Osteocyte (in vitro differentiated cells): ENCODE data around the gene MRPL10. TPM values are rescaled to one million over a fixed set of nuclear protein-coding genes. Genes with fewer than 3 reads are reported as not detected.
A peak's percentile ranks its signal among the peaks of the same experiment; 100 is the strongest.

Experiments used
- DNase-seq: peaks from one replicate; pipeline ENCODE4 v3.0.0; 2021; ENCODE audit warnings: mixed read lengths; ENCODE audit not compliant: unreplicated experiment; ENCODE audit errors: extremely low spot score
- H3K27ac Mint-ChIP-seq: one replicate; pipeline ENCODE4 v1.8.0; 2021; ENCODE audit warnings: mild to moderate bottlenecking, mixed read lengths; ENCODE audit not compliant: unreplicated experiment
- H3K27me3 Mint-ChIP-seq: one replicate; pipeline ENCODE4 v1.8.0; 2021; ENCODE audit warnings: mixed read lengths; ENCODE audit not compliant: unreplicated experiment
- H3K36me3 Mint-ChIP-seq: one replicate; pipeline ENCODE4 v1.8.0; 2021; ENCODE audit warnings: mixed read lengths; ENCODE audit not compliant: unreplicated experiment
- H3K4me1 Mint-ChIP-seq: one replicate; pipeline ENCODE4 v1.8.0; 2021; ENCODE audit warnings: mixed read lengths; ENCODE audit not compliant: unreplicated experiment
- H3K4me3 Mint-ChIP-seq: one replicate; pipeline ENCODE4 v1.8.0; 2021; ENCODE audit warnings: mild to moderate bottlenecking, moderate library complexity, mixed read lengths; ENCODE audit not compliant: unreplicated experiment
- H3K9me3 Mint-ChIP-seq: one replicate; pipeline ENCODE4 v1.8.0; 2021; ENCODE audit warnings: mixed read lengths; ENCODE audit not compliant: unreplicated experiment
- total RNA-seq: library from RNA; stranded (reverse); gene quantifications from 2 replicates; pipeline ENCODE4 v1.2.1, GENCODE V29; 2021
- TF ChIP-seq, protein P1 (sequence below): fragments of 200-600 bp; sonication (generic); IDR thresholded peaks from 2 replicates; pipeline ENCODE4 v1.5.0; 2021; ENCODE audit warnings: antibody characterized with exemption, mild to moderate bottlenecking, moderate library complexity

MRPL10 gene
- total RNA-seq, 1 donor from 2014 or later: 41.8 TPM

DNA sequence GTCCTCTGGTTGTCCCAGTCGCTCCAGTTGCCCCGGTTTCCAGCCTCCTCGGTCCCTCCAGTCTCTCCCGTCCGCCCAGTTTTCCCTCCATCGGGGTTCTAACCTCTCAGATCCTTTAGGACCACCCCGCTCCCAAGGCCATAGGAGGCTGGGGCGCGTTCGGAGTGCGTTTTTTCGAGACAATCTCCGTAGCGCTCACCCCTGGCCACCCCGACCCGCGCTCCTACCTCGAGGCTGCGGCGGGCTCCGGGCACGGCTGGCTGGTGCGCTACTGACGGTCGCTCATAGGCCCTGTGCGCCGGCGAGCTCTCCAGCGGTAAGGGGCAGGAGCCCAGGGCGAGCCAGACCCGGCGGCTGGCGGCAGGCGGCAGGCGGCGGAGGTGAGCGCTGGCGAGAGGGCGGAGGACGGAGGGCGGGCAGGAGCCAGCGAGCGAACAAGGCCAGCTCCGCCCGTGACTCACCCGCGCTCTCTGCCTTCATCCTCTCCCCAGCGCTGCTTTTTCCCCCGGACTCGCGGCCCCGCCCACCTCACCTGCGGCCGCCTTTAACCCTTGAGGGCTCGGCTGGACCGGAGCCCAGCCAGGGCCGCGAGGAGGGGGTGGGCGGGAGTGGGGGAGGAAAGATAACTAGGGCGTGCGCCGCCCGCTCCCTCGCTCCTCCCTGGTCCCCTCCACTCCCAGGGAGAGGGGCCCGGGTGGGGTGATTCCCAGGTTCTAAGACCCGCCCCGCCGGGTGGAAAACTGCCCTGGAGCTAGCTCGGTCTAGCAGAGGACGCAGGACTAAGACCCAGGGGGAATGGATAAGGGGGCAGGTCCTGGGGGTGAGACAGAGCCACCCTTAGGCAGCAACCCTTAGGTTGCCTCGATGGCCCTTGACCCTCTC is 19.6 kb upstream of the MRPL10 start, which contains the start of gene SP6:
TSS of gene SP6 (minus strand) at position 472 of the 882 bp plus-strand sequence. CDS start 2,734 bp downstream, outside the sequence.
- DNase-seq: no peak
- Mint-ChIP-seq H3K4me1 (peaks cover 18% of the 10 kb centered on the region), H3K4me3 (peak within 1 kb of the TSS; percentile 27), H3K36me3 (no peaks in the 10 kb centered on the region), H3K9me3 (no peaks in the 10 kb centered on the region), H3K27ac (no peak within 1 kb of the TSS), H3K27me3 (peaks cover 72% of the 10 kb centered on the region)
- TF ChIP-seq, protein P1, sequence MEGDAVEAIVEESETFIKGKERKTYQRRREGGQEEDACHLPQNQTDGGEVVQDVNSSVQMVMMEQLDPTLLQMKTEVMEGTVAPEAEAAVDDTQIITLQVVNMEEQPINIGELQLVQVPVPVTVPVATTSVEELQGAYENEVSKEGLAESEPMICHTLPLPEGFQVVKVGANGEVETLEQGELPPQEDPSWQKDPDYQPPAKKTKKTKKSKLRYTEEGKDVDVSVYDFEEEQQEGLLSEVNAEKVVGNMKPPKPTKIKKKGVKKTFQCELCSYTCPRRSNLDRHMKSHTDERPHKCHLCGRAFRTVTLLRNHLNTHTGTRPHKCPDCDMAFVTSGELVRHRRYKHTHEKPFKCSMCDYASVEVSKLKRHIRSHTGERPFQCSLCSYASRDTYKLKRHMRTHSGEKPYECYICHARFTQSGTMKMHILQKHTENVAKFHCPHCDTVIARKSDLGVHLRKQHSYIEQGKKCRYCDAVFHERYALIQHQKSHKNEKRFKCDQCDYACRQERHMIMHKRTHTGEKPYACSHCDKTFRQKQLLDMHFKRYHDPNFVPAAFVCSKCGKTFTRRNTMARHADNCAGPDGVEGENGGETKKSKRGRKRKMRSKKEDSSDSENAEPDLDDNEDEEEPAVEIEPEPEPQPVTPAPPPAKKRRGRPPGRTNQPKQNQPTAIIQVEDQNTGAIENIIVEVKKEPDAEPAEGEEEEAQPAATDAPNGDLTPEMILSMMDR: peak; percentile 38

DNA sequence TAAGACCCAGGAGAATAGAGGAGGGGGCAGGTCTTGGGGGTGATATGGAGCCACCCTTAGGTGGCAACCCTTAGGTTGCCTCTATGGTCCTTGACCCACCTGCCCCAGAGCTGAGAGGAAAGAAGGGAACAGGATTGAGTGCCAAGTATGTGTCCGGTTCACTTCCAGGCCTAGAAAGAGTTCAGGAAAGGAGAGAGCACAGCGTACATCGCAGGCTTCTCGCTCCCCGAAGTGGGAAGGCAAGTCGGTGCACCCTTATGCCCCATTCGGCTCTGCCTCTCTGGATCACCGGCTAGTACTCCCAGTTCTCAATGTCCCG is 19.0 kb upstream of the MRPL10 start:
- TF ChIP-seq, protein P1: no peak
- peak overlapping the region; percentile 27 for H3K4me3 Mint-ChIP-seq
- H3K27me3 Mint-ChIP-seq: peaks cover 74% of the 10 kb centered on the region
- H3K4me1 Mint-ChIP-seq: peaks cover 18% of the 10 kb centered on the region
- H3K9me3 Mint-ChIP-seq: no peaks in the 10 kb centered on the region
- H3K36me3 Mint-ChIP-seq: no peaks in the 10 kb centered on the region
- H3K27ac Mint-ChIP-seq: no peak overlapping the region
- no peak for DNase-seq

DNA sequence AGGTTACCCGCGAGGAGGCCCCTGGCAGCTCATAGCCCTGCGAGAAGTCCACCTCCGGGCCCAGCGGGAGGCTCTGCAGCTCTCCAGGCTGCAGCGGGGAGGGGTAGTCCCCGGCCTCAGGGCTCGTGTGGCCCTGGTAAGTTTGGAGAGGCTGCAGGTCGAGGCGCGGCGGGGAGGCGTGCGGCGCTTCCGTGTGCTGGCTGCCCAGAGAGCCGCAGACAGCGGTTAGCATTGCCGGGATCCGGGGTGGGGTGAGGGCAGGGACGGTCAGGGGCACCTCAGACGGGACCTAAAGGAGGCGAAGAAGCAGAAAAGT is 16.8 kb upstream of the MRPL10 start:
- DNase-seq: no peak
- H3K4me3 Mint-ChIP-seq: no peak overlapping the region
- peaks cover 19% of the 10 kb centered on the region for H3K4me1 Mint-ChIP-seq
- H3K27ac Mint-ChIP-seq: no peak overlapping the region
- H3K27me3 Mint-ChIP-seq: peaks cover 57% of the 10 kb centered on the region
- no peaks in the 10 kb centered on the region for H3K36me3 Mint-ChIP-seq
- H3K9me3 Mint-ChIP-seq: no peaks in the 10 kb centered on the region
- TF ChIP-seq, protein P1: no peak

DNA sequence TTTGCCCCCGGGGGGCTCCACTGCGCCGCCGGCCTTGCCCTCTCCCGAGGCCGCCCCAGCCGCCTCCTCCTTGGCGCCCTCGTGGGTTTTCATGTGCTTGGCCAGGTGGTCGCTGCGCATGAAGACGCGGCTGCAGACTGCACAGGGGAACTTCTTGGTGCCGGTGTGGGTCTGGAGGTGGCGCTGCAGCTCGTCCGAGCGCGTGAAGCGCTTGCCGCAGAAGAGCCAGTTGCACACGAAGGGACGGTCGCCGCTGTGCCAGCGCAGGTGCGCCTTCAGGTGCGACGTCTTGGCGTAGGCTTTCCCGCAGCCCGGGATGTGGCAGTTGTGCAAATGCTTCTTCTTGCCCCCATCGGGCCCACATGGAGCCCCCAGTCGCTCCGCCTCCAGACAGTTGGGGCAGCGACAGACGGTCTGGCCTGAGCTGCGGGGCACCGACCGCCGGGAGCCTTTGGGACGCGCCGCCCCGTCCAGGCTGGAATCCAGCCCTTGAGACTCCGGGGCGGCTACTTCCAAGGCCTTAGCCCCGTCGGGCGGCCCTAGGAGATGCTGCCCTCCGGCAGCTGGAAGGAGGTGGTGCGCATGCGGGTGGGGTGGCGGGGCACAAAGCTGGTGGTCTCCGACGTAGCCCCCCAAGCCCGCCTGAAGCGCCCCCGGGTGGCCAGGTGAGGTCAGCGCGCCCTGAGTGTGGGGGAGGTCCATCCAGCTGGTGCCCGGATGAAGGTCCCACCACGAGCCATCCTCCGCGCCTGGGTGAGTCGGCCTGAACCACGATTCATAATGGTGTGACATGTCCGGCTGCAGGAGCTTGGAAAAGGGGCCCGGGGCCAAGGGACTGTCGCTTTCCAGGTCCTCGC is 16.2 kb upstream of the MRPL10 start:
- Mint-ChIP-seq H3K27ac (no peak overlapping the region), H3K27me3 (peaks cover 51% of the 10 kb centered on the region)

More for the DNA sequence above, 16.2 kb upstream of the MRPL10 start:
- Mint-ChIP-seq H3K9me3 (no peaks in the 10 kb centered on the region), H3K4me3 (no peak overlapping the region), H3K36me3 (no peaks in the 10 kb centered on the region), H3K4me1 (peaks cover 22% of the 10 kb centered on the region)
- DNase-seq: no peak
- TF ChIP-seq, protein P1: peak; percentile 35
